IMR-90 (cell line): Measurements from ENCODE around the gene MTUS2. TPM values are rescaled to one million over a fixed set of nuclear protein-coding genes. Genes with fewer than 3 reads are reported as not detected.

Experiments used
- ATAC-seq: fragments of 200-7000 bp; cut with Tn5 transposase; 2 replicates; pipeline ENCODE4 v1.9.1; 2020; ENCODE audit warnings: low read depth, mild to moderate bottlenecking, moderate library complexity
- BruUV-seq: library from RNA; stranded (reverse); fragments of 400-500 nt; replicated peaks from 2 replicates; lab custom pipeline; 2021; lab: Mats Ljungman, UMichigan
- CTCF ChIA-PET: fragments of 300-600 bp; formaldehyde crosslinking; extraction: SDS; loops from one replicate; lab custom pipeline; 2021; ENCODE audit warnings: antibody characterized with exemption; lab: Yijun Ruan, JAX
- POLR2A ChIA-PET: fragments of 300-600 bp; sonication (Branson Sonifier 250); formaldehyde crosslinking; loops from one replicate; lab custom pipeline; 2022; ENCODE audit warnings: antibody characterized with exemption; ENCODE audit not compliant: unreplicated experiment; lab: Charles Lee
- DNase-seq: peaks from one replicate; pipeline ENCODE4 v3.0.0; 2013
- H2AFZ ChIP-seq: replicated peaks from 2 replicates; pipeline ENCODE3; 2013; ENCODE audit warnings: low read length, mild to moderate bottlenecking; ENCODE audit not compliant: poor library complexity
- H2AK5ac ChIP-seq: 2 replicates; pipeline ENCODE4 v1.6.1; 2013; ENCODE audit warnings: low read depth, low read length, inconsistent platforms
- H2AK9ac ChIP-seq: replicated peaks from 2 replicates; pipeline ENCODE3; 2013; ENCODE audit warnings: mild to moderate bottlenecking, low read depth, low read length, moderate library complexity; ENCODE audit not compliant: poor library complexity
- H2BK120ac ChIP-seq: 2 replicates; pipeline ENCODE4 v1.6.1; 2013; ENCODE audit warnings: low read depth, low read length, inconsistent platforms
- H2BK15ac ChIP-seq: 3 replicates; pipeline ENCODE4 v1.6.1; 2013; ENCODE audit warnings: low read depth, low read length, inconsistent platforms
- H2BK20ac ChIP-seq: 2 replicates; pipeline ENCODE4 v1.6.1; 2013; ENCODE audit warnings: low read depth, mild to moderate bottlenecking, inconsistent platforms, low read length, moderate library complexity
- H2BK5ac ChIP-seq: 2 replicates; pipeline ENCODE4 v1.6.1; 2013; ENCODE audit warnings: mild to moderate bottlenecking, low read depth, low read length, inconsistent platforms; ENCODE audit not compliant: poor library complexity, severe bottlenecking
- H3K14ac ChIP-seq: replicated peaks from 2 replicates; pipeline ENCODE4 v1.6.1; 2013; ENCODE audit warnings: low read depth, low read length, inconsistent platforms
- H3K18ac ChIP-seq: 2 replicates; pipeline ENCODE4 v1.6.1; 2013; ENCODE audit warnings: low read depth, low read length, control low read depth
- H3K23ac ChIP-seq: 2 replicates; pipeline ENCODE4 v1.6.1; 2013; ENCODE audit warnings: low read depth, low read length, inconsistent platforms
- H3K27ac ChIP-seq: 2 replicates; pipeline ENCODE4 v1.5.1; 2013; ENCODE audit warnings: mild to moderate bottlenecking, control low read depth, low read length; ENCODE audit not compliant: insufficient read depth
- H3K27me3 ChIP-seq: 2 replicates; pipeline ENCODE4 v1.6.1; 2013; ENCODE audit warnings: low read length; ENCODE audit not compliant: control insufficient read depth, insufficient read depth
- H3K36me3 ChIP-seq: 2 replicates; pipeline ENCODE4 v1.6.1; 2013; ENCODE audit warnings: low read length, mixed read lengths; ENCODE audit not compliant: control insufficient read depth, insufficient read depth
- H3K4ac ChIP-seq: 2 replicates; pipeline ENCODE4 v1.6.1; 2013; ENCODE audit warnings: low read depth, low read length, inconsistent platforms
- H3K4me1 ChIP-seq: 2 replicates; pipeline ENCODE4 v1.6.1; 2013; ENCODE audit warnings: low read length, mixed read lengths; ENCODE audit not compliant: control insufficient read depth, insufficient read depth
- H3K4me2 ChIP-seq: 2 replicates; pipeline ENCODE4 v1.6.1; 2013; ENCODE audit warnings: low read depth, mild to moderate bottlenecking, control low read depth, low read length, moderate library complexity
- H3K4me3 ChIP-seq: 2 replicates; pipeline ENCODE4 v1.5.1; 2013; ENCODE audit warnings: low read depth, mild to moderate bottlenecking, control low read depth, low read length, moderate library complexity; ENCODE audit not compliant: insufficient read depth
- H3K56ac ChIP-seq: 2 replicates; pipeline ENCODE4 v1.6.1; 2013; ENCODE audit warnings: low read length, inconsistent platforms; ENCODE audit not compliant: insufficient read depth; ENCODE audit errors: extremely low read depth
- H3K79me1 ChIP-seq, 2 experiments: 2 replicates each; pipeline ENCODE4 v1.6.1; 2013; ENCODE audit warnings: low read length in 2 of 2, inconsistent platforms in 1 of 2, low read depth in 1 of 2
- H3K9ac ChIP-seq: 2 replicates; pipeline ENCODE4 v1.6.1; 2013; ENCODE audit warnings: low read depth, low read length, control low read depth
- H3K9me1 ChIP-seq: 2 replicates; pipeline ENCODE4 v1.6.1; 2013; ENCODE audit warnings: low read length, inconsistent platforms; ENCODE audit not compliant: insufficient read depth
- H3K9me3 ChIP-seq: 2 replicates; pipeline ENCODE4 v1.6.1; 2013; ENCODE audit warnings: low read length; ENCODE audit not compliant: control insufficient read depth, insufficient read depth
- H4K20me1 ChIP-seq: 2 replicates; pipeline ENCODE4 v1.6.1; 2013; ENCODE audit warnings: low read length, inconsistent platforms; ENCODE audit not compliant: insufficient read depth
- H4K5ac ChIP-seq: 2 replicates; pipeline ENCODE4 v1.6.1; 2013; ENCODE audit warnings: mild to moderate bottlenecking, low read depth, low read length, control low read depth
- H4K8ac ChIP-seq, 2 experiments: 2 replicates each; pipeline ENCODE4 v1.6.1; 2013; ENCODE audit warnings: low read depth in 2 of 2, low read length in 2 of 2, control low read depth in 1 of 2, inconsistent platforms in 1 of 2
- H4K91ac ChIP-seq: 2 replicates; pipeline ENCODE4 v1.6.1; 2013; ENCODE audit warnings: low read depth, low read length, inconsistent platforms; ENCODE audit not compliant: insufficient read depth
- BHLHE40 ChIP-seq: fragments of 150-350 bp; IDR thresholded peaks from 2 replicates; pipeline ENCODE4 v1.6.1; 2016; ENCODE audit warnings: mild to moderate bottlenecking, low read depth, low read length
- CEBPB ChIP-seq: IDR thresholded peaks from 2 replicates; pipeline ENCODE4 v1.6.1; 2012; ENCODE audit warnings: low read depth, low read length, improper control_type of control experiment
- CHD1 ChIP-seq: IDR thresholded peaks from 2 replicates; pipeline ENCODE4 v1.6.1; 2012; ENCODE audit warnings: low read depth, low read length, improper control_type of control experiment
- FOS ChIP-seq: fragments of 150-350 bp; IDR thresholded peaks from 2 replicates; pipeline ENCODE4 v1.6.1; 2016; ENCODE audit warnings: low read depth, low read length
- MAFK ChIP-seq: IDR thresholded peaks from 2 replicates; pipeline ENCODE4 v1.6.1; 2012; ENCODE audit warnings: low read depth, low read length, improper control_type of control experiment
- MAZ ChIP-seq: IDR thresholded peaks from 2 replicates; pipeline ENCODE4 v1.6.1; 2012; ENCODE audit warnings: low read depth, mild to moderate bottlenecking, low read length, improper control_type of control experiment, moderate library complexity, borderline replicate concordance
- MXI1 ChIP-seq: IDR thresholded peaks from 2 replicates; pipeline ENCODE4 v1.6.1; 2012; ENCODE audit warnings: low read depth, mild to moderate bottlenecking, low read length, moderate library complexity, borderline replicate concordance
- NFE2L2 ChIP-seq: fragments of 150-350 bp; IDR thresholded peaks from 2 replicates; pipeline ENCODE4 v1.6.1; 2016; ENCODE audit warnings: low read depth, mild to moderate bottlenecking, low read length
- POLR2A ChIP-seq: IDR thresholded peaks from 2 replicates; pipeline ENCODE4 v1.6.1; 2012; ENCODE audit warnings: mild to moderate bottlenecking, low read depth, low read length
- RAD21 ChIP-seq: IDR thresholded peaks from 2 replicates; pipeline ENCODE4 v1.6.1; 2012; ENCODE audit warnings: low read length, improper control_type of control experiment
- RCOR1 ChIP-seq: IDR thresholded peaks from 2 replicates; pipeline ENCODE4 v1.6.1; 2012; ENCODE audit warnings: mild to moderate bottlenecking, low read length, improper control_type of control experiment; ENCODE audit not compliant: insufficient replicate concordance
- RFX5 ChIP-seq: IDR thresholded peaks from 2 replicates; pipeline ENCODE4 v1.8.0; 2012; ENCODE audit warnings: low read depth, mild to moderate bottlenecking, low read length, moderate library complexity
- SMC3 ChIP-seq: fragments of 150-350 bp; IDR thresholded peaks from 2 replicates; pipeline ENCODE4 v1.6.1; 2016; ENCODE audit warnings: low read depth, mild to moderate bottlenecking, antibody characterized with exemption, low read length, moderate library complexity
- WGBS, 2 experiments: methylation state at CpG; one replicate each; pipeline versions ENCODE4 v1.1.5 to v1.1.7; 2013; ENCODE audit warnings: missing lambda C conversion rate in 2 of 2; ENCODE audit not compliant: insufficient read length in 1 of 2; ENCODE audit errors: extremely low coverage in 2 of 2; 5-methylcytosine and 5-hydroxymethylcytosine counted together
- dilution Hi-C: fragments of 300-500 bp; cut with HindIII; formaldehyde crosslinking; loops from one replicate; pipeline ENCODE4 v1.14.3; 2018; ENCODE audit warnings: low sequenced_read_pairs; ENCODE audit not compliant: unreplicated experiment
- in situ Hi-C: fragments of 300-500 bp; cut with MboI; formaldehyde crosslinking; loops from 3 replicates; pipeline ENCODE4 v1.14.3; 2019; ENCODE audit warnings: low sequenced_read_pairs, inconsistent platforms, mixed read lengths
- intact Hi-C: fragments of 100-400 bp; cut with micrococcal nuclease; formaldehyde crosslinking; loops from 2 replicates; pipeline ENCODE4 v1.10.0; 2022
- polyA plus RNA-seq, 3 experiments: library from polyadenylated mRNA; depleted of rRNA; stranded (reverse); fragments of >200 nt; gene quantifications; 2 replicates each; pipeline ENCODE4 v1.2.3, GENCODE V29; 2012; ENCODE audit warnings: low replicate concordance in 1 of 3
- total RNA-seq: library from RNA; depleted of rRNA; stranded (reverse); fragments of >200 nt; gene quantifications from 2 replicates; pipeline ENCODE4 v1.2.3, GENCODE V29; 2012
- TF ChIP-seq, protein P1 (sequence below): fragments of 150-350 bp; IDR thresholded peaks from 2 replicates; pipeline ENCODE4 v1.6.1; 2017; ENCODE audit warnings: mild to moderate bottlenecking, antibody characterized with exemption, low read length, low read depth
- TF ChIP-seq, protein P2 (sequence below): conservative IDR thresholded peaks from 2 replicates; pipeline ENCODE4 v1.5.1; 2012; ENCODE audit warnings: mild to moderate bottlenecking, low read depth, low read length, improper control_type of control experiment
- TF ChIP-seq, protein P3 (sequence below): fragments of 150-350 bp; IDR thresholded peaks from 2 replicates; pipeline ENCODE4 v1.6.1; 2016; ENCODE audit warnings: low read depth, mild to moderate bottlenecking, low read length, moderate library complexity, borderline replicate concordance

MTUS2 gene
- total and polyA plus RNA-seq, 2 of the 4 experiments (the other 2 are of a cell fraction): under 0.01 to 0.02 TPM

DNA sequence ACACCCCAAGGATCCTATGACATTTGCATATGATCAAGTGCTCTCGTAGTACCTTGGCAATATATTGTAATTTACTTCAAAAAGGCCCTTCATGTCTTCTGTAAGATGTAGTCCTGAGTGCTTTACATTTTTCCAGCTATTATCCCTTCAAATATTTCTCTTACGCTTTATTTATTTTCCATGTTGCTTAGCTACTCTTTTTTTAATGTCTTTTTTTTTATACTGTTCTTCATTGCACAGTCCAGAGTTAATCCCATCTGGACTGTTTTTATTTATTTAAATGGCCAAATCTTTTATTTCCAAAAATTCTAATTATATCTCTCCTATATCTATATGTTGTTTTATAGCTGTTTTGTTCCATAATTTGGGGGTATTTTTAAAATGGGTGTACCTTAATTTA lies 404.1 kb downstream of the MTUS2 start:
- H3K9me3 ChIP-seq: peaks cover 16% of the 10 kb centered on the region
- BruUV-seq: no TSS peak
- no peak overlapping the region for H3K23ac ChIP-seq
- H4K8ac ChIP-seq: no peak overlapping the region
- ChIA-PET POLR2A (no interaction called here), CTCF (no interaction called here)
- no peak overlapping the region for H2AFZ ChIP-seq
- H3K18ac ChIP-seq: no peak overlapping the region
- no peak overlapping the region for H3K4me2 ChIP-seq
- no peaks in the 10 kb centered on the region for H4K20me1 ChIP-seq
- TF ChIP-seq, protein P1, sequence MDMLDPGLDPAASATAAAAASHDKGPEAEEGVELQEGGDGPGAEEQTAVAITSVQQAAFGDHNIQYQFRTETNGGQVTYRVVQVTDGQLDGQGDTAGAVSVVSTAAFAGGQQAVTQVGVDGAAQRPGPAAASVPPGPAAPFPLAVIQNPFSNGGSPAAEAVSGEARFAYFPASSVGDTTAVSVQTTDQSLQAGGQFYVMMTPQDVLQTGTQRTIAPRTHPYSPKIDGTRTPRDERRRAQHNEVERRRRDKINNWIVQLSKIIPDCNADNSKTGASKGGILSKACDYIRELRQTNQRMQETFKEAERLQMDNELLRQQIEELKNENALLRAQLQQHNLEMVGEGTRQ: no peak
- no peak for TF ChIP-seq CEBPB
- TF ChIP-seq CHD1: no peak
- TF ChIP-seq NFE2L2: no peak
- no peak for TF ChIP-seq MXI1
- TF ChIP-seq, protein P2, sequence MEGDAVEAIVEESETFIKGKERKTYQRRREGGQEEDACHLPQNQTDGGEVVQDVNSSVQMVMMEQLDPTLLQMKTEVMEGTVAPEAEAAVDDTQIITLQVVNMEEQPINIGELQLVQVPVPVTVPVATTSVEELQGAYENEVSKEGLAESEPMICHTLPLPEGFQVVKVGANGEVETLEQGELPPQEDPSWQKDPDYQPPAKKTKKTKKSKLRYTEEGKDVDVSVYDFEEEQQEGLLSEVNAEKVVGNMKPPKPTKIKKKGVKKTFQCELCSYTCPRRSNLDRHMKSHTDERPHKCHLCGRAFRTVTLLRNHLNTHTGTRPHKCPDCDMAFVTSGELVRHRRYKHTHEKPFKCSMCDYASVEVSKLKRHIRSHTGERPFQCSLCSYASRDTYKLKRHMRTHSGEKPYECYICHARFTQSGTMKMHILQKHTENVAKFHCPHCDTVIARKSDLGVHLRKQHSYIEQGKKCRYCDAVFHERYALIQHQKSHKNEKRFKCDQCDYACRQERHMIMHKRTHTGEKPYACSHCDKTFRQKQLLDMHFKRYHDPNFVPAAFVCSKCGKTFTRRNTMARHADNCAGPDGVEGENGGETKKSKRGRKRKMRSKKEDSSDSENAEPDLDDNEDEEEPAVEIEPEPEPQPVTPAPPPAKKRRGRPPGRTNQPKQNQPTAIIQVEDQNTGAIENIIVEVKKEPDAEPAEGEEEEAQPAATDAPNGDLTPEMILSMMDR: no peak
- TF ChIP-seq RCOR1: no peak
- TF ChIP-seq RFX5: no peak
- no peak for TF ChIP-seq SMC3
- TF ChIP-seq MAFK: no peak
- no peak for TF ChIP-seq FOS
- TF ChIP-seq MAZ: no peak
- TF ChIP-seq, protein P3, sequence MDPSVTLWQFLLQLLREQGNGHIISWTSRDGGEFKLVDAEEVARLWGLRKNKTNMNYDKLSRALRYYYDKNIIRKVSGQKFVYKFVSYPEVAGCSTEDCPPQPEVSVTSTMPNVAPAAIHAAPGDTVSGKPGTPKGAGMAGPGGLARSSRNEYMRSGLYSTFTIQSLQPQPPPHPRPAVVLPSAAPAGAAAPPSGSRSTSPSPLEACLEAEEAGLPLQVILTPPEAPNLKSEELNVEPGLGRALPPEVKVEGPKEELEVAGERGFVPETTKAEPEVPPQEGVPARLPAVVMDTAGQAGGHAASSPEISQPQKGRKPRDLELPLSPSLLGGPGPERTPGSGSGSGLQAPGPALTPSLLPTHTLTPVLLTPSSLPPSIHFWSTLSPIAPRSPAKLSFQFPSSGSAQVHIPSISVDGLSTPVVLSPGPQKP: no peak
- no peak for TF ChIP-seq RAD21
- TF ChIP-seq POLR2A: no peak
- no peak for TF ChIP-seq BHLHE40
- no peaks in the 10 kb centered on the region for H3K79me1 ChIP-seq
- H3K14ac ChIP-seq: no peak overlapping the region
- H3K56ac ChIP-seq: no peak overlapping the region
- no peak overlapping the region for H3K4ac ChIP-seq
- no peak overlapping the region for H2BK20ac ChIP-seq
- no peak overlapping the region for H4K5ac ChIP-seq
- H3K9ac ChIP-seq: no peak overlapping the region
- H3K9me1 ChIP-seq: no peaks in the 10 kb centered on the region
- no peak overlapping the region for H4K91ac ChIP-seq
- ATAC-seq (no peak), DNase-seq (no peak)
- WGBS, 2 experiments: no CpG with 5 or more reads among the region's 2 CpGs
- no peak overlapping the region for H3K4me3 ChIP-seq
- H2BK120ac ChIP-seq: no peak overlapping the region
- in situ Hi-C loops: no loop called here
- dilution Hi-C loops: no loop called here
- H3K4me1 ChIP-seq: no peaks in the 10 kb centered on the region
- intact Hi-C loops: no loop called here
- H3K36me3 ChIP-seq: no peaks in the 10 kb centered on the region
- no peak overlapping the region for H3K27ac ChIP-seq
- H2BK15ac ChIP-seq: no peak overlapping the region
- H3K27me3 ChIP-seq: no peaks in the 10 kb centered on the region
- no peak overlapping the region for H2AK9ac ChIP-seq
- H2AK5ac ChIP-seq: no peak overlapping the region
- no peak overlapping the region for H2BK5ac ChIP-seq
